Germinal center (tissue), 1 donor: ENCODE measurements around the gene CCNT1.
"Not testable (repeated sequence)": the region's sequence is repeated elsewhere in the genome, so short reads cannot be mapped to it uniquely, and the experiment has no call there.

Experiments
- DNase-seq: peaks from one replicate; pipeline ENCODE4 v3.0.0; 2012; ENCODE audit warnings: mixed read lengths, low spot score

The CCNT1 gene

GRCh38 chr12:48691826-48692487 is 24.6 kb downstream of the CCNT1 start:
- DNase-seq = no peak

- DNase-seq = no peak
Observed at GRCh38 chr12:48690990-48691389, 25.5 kb downstream of the CCNT1 start.

GRCh38 chr12:48690436-48690835 is 26.1 kb downstream of the CCNT1 start:
- no peak for DNase-seq

GRCh38 chr12:48688836-48689235 is 27.7 kb downstream of the CCNT1 start:
- no peak for DNase-seq

GRCh38 chr12:48687592-48687991 is 28.9 kb downstream of the CCNT1 start:
- no peak for DNase-seq

GRCh38 chr12:48686615-48687334 is 29.7 kb downstream of the CCNT1 start:
- DNase-seq = no peak

- no peak for DNase-seq
Observed at GRCh38 chr12:48686037-48686595, 30.4 kb downstream of the CCNT1 start.

- no peak for DNase-seq
Observed at GRCh38 chr12:48683534-48683933, 33.0 kb downstream of the CCNT1 start.

- DNase-seq = no peak
Observed at GRCh38 chr12:48682927-48683326, 33.6 kb downstream of the CCNT1 start.

- not testable (repeated sequence) for DNase-seq
Observed at GRCh38 chr12:48682533-48682905, 34.0 kb downstream of the CCNT1 start.

- DNase-seq = peak; percentile 99
Observed at GRCh38 chr12:48681710-48682532, 34.6 kb downstream of the CCNT1 start, which contains the start of gene KANSL2. Gene KANSL2 (minus strand): TSS chr12:48682238. CDS start chr12:48681632, 606 bp downstream.

GRCh38 chr12:48681399-48681709 is 35.2 kb downstream of the CCNT1 start:
- DNase-seq = peak; percentile 33

- DNase-seq = no peak
Observed at GRCh38 chr12:48680861-48681260, 35.6 kb downstream of the CCNT1 start.

- DNase-seq = no peak
Observed at GRCh38 chr12:48678551-48679185, 37.8 kb downstream of the CCNT1 start.

- DNase-seq = no peak
Observed at GRCh38 chr12:48671231-48671856, 45.2 kb downstream of the CCNT1 start.

- DNase-seq = no peak
Observed at GRCh38 chr12:48668996-48669395, 47.5 kb downstream of the CCNT1 start.

- no peak for DNase-seq
Observed at GRCh38 chr12:48659863-48660262, 56.6 kb downstream of the CCNT1 start.

- no peak for DNase-seq
Observed at GRCh38 chr12:48651681-48652080, 64.8 kb downstream of the CCNT1 start.

- DNase-seq = not testable (repeated sequence)
Observed at GRCh38 chr12:48645354-48645753, 71.2 kb downstream of the CCNT1 start.

- no peak for DNase-seq
Observed at GRCh38 chr12:48643011-48643410, 73.5 kb downstream of the CCNT1 start.

GRCh38 chr12:48641752-48642555 is 74.6 kb downstream of the CCNT1 start:
- DNase-seq = not testable (repeated sequence)
